H9 (cell line): ENCODE results near the gene NSD1. TPM values are rescaled to one million over a fixed set of nuclear protein-coding genes. Genes with fewer than 3 reads are reported as not detected.

Experiments
- DNase-seq: peaks from one replicate; pipeline ENCODE4 v3.0.0-alpha.2; 2017
- H2AFZ ChIP-seq: one replicate; pipeline ENCODE4 v1.6.1; 2013; ENCODE audit warnings: mild to moderate bottlenecking, low read length, control low read depth, moderate library complexity
- H2AK5ac ChIP-seq: 2 replicates; pipeline ENCODE4 v1.6.1; 2013; ENCODE audit warnings: low read length, control low read depth, mixed read lengths; ENCODE audit not compliant: insufficient read length
- H2BK120ac ChIP-seq: one replicate; pipeline ENCODE4 v1.6.1; 2013; ENCODE audit warnings: low read depth, mild to moderate bottlenecking, low read length, control low read depth, inconsistent platforms; ENCODE audit not compliant: poor library complexity, severe bottlenecking
- H2BK12ac ChIP-seq: 2 replicates; pipeline ENCODE4 v1.6.1; 2013; ENCODE audit warnings: low read length, control low read depth, mixed read lengths, low read depth; ENCODE audit not compliant: insufficient read length
- H2BK15ac ChIP-seq: 2 replicates; pipeline ENCODE4 v1.6.1; 2013; ENCODE audit warnings: low read depth, low read length, control low read depth
- H2BK20ac ChIP-seq: one replicate; pipeline ENCODE4 v1.6.1; 2013; ENCODE audit warnings: low read depth, mild to moderate bottlenecking, low read length, control low read depth, inconsistent platforms; ENCODE audit not compliant: poor library complexity, severe bottlenecking
- H2BK5ac ChIP-seq: 2 replicates; pipeline ENCODE4 v1.6.1; 2013; ENCODE audit warnings: low read length, control low read depth, mixed read lengths; ENCODE audit not compliant: insufficient read length
- H3K14ac ChIP-seq: 2 replicates; pipeline ENCODE4 v1.6.1; 2013; ENCODE audit warnings: low read length, control low read depth; ENCODE audit not compliant: insufficient read depth
- H3K18ac ChIP-seq: 2 replicates; pipeline ENCODE4 v1.6.1; 2013; ENCODE audit warnings: low read depth, mild to moderate bottlenecking, mixed read lengths, low read length, control low read depth; ENCODE audit not compliant: insufficient read length
- H3K23ac ChIP-seq: 2 replicates; pipeline ENCODE4 v1.6.1; 2013; ENCODE audit warnings: low read length, control low read depth, mixed read lengths, low read depth; ENCODE audit not compliant: insufficient read length
- H3K23me2 ChIP-seq: 2 replicates; pipeline ENCODE4 v1.6.1; 2013; ENCODE audit warnings: low read depth, mild to moderate bottlenecking, mixed read lengths, low read length, control low read depth; ENCODE audit not compliant: insufficient read length, poor library complexity, severe bottlenecking
- H3K27ac ChIP-seq: 2 replicates; pipeline ENCODE4 v1.5.1; 2013; ENCODE audit warnings: low read length, control low read depth, mixed read lengths, low read depth; ENCODE audit not compliant: insufficient read length
- H3K27me3 ChIP-seq: 2 replicates; pipeline ENCODE4 v1.6.1; 2013; ENCODE audit warnings: low read length, control low read depth, inconsistent platforms; ENCODE audit not compliant: insufficient read depth
- H3K4ac ChIP-seq: 2 replicates; pipeline ENCODE4 v1.6.1; 2013; ENCODE audit warnings: low read depth, mild to moderate bottlenecking, control low read depth, inconsistent platforms, low read length, moderate library complexity
- H3K4me1 ChIP-seq: 2 replicates; pipeline ENCODE4 v1.6.1; 2013; ENCODE audit warnings: low read length, control low read depth, inconsistent platforms; ENCODE audit not compliant: insufficient read depth
- H3K4me2 ChIP-seq: 2 replicates; pipeline ENCODE4 v1.6.1; 2013; ENCODE audit warnings: low read length, control low read depth, mixed read lengths; ENCODE audit not compliant: insufficient read length, insufficient read depth
- H3K56ac ChIP-seq: 2 replicates; pipeline ENCODE4 v1.6.1; 2013; ENCODE audit warnings: low read depth, mild to moderate bottlenecking, mixed read lengths, low read length, control low read depth; ENCODE audit not compliant: insufficient read length
- H3K79me1 ChIP-seq: 2 replicates; pipeline ENCODE4 v1.6.1; 2013; ENCODE audit warnings: low read depth, mild to moderate bottlenecking, moderate library complexity, low read length, control low read depth, inconsistent platforms; ENCODE audit not compliant: insufficient read depth, poor library complexity, severe bottlenecking
- H3K79me2 ChIP-seq: 2 replicates; pipeline ENCODE4 v1.6.1; 2013; ENCODE audit warnings: low read length, control low read depth, inconsistent platforms; ENCODE audit not compliant: insufficient read depth
- H3K9ac ChIP-seq: 2 replicates; pipeline ENCODE4 v1.6.1; 2013; ENCODE audit warnings: low read length, control low read depth, mixed read lengths; ENCODE audit not compliant: insufficient read length; ENCODE audit errors: extremely low read depth
- H3K9me3 ChIP-seq: one replicate; pipeline ENCODE4 v1.6.1; 2013; ENCODE audit warnings: low read depth, low read length, inconsistent platforms; ENCODE audit not compliant: control insufficient read depth
- H3T11ph ChIP-seq: one replicate; pipeline ENCODE4 v1.6.1; 2013; ENCODE audit warnings: mild to moderate bottlenecking, low read length, control low read depth, inconsistent platforms
- H4K20me1 ChIP-seq: one replicate; pipeline ENCODE4 v1.6.1; 2013; ENCODE audit not compliant: control insufficient read depth, insufficient read length, insufficient read depth
- H4K5ac ChIP-seq: 2 replicates; pipeline ENCODE4 v1.6.1; 2013; ENCODE audit warnings: low read depth, mild to moderate bottlenecking, mixed read lengths, low read length, control low read depth; ENCODE audit not compliant: insufficient read length
- H4K8ac ChIP-seq: replicated peaks from 2 replicates; pipeline ENCODE4 v1.6.1; 2013; ENCODE audit warnings: low read length, control low read depth, mixed read lengths, low read depth; ENCODE audit not compliant: insufficient read length
- H4K91ac ChIP-seq: 2 replicates; pipeline ENCODE4 v1.6.1; 2013; ENCODE audit warnings: low read depth, mild to moderate bottlenecking, moderate library complexity, mixed read lengths, low read length, control low read depth; ENCODE audit not compliant: insufficient read length
- H3K27ac Mint-ChIP-seq, 3 experiments: 2 replicates in 2 of 3; 3 replicates in 1 of 3; pipeline ENCODE4 v1.8.0; 2020 to 2021; ENCODE audit warnings: mixed read lengths in 3 of 3, mild to moderate bottlenecking in 1 of 3, moderate library complexity in 1 of 3
- H3K27me3 Mint-ChIP-seq: 2 replicates; pipeline ENCODE4 v1.8.0; 2021; ENCODE audit warnings: low read depth, mild to moderate bottlenecking, moderate library complexity, mixed read lengths
- H3K36me3 Mint-ChIP-seq, 3 experiments: 2 replicates in 2 of 3; 3 replicates in 1 of 3; pipeline ENCODE4 v1.8.0; 2020 to 2021; ENCODE audit warnings: low read depth in 3 of 3, mixed read lengths in 3 of 3; ENCODE audit not compliant: insufficient read depth in 1 of 3
- H3K4me1 Mint-ChIP-seq, 2 experiments: 2 replicates each; pipeline ENCODE4 v1.8.0; 2020; ENCODE audit warnings: mixed read lengths in 2 of 2
- H3K4me3 Mint-ChIP-seq, 2 experiments: 2 replicates in 1 of 2; 3 replicates in 1 of 2; pipeline ENCODE4 v1.8.0; 2020 to 2021; ENCODE audit warnings: mild to moderate bottlenecking in 2 of 2, mixed read lengths in 2 of 2, moderate library complexity in 1 of 2
- H3K9me3 Mint-ChIP-seq, 2 experiments: 2 replicates in 1 of 2; 3 replicates in 1 of 2; pipeline ENCODE4 v1.8.0; 2020; ENCODE audit warnings: mild to moderate bottlenecking in 2 of 2, mixed read lengths in 2 of 2, moderate library complexity in 1 of 2
- WGBS: extraction: QIAGEN DNeasy Blood & Tissue Kit; methylation state at CpG from one replicate; pipeline ENCODE4 v1.1.7; 2013; ENCODE audit warnings: missing lambda C conversion rate, low lambda C conversion rate, mixed read lengths; ENCODE audit not compliant: insufficient read length; ENCODE audit errors: extremely low coverage; 5-methylcytosine and 5-hydroxymethylcytosine counted together
- total RNA-seq: library from RNA; stranded (reverse); gene quantifications from 2 replicates; pipeline ENCODE4 v1.2.1, GENCODE V29; 2021
- TF ChIP-seq, protein P1 (sequence below): fragments of 200-600 bp; sonication (generic); conservative IDR thresholded peaks from 3 replicates; pipeline ENCODE4 v1.8.0; 2021; ENCODE audit warnings: antibody characterized with exemption, mild to moderate bottlenecking

Gene NSD1
- total RNA-seq, 1 experiment from 2014 or later = 213 TPM

DNA sequence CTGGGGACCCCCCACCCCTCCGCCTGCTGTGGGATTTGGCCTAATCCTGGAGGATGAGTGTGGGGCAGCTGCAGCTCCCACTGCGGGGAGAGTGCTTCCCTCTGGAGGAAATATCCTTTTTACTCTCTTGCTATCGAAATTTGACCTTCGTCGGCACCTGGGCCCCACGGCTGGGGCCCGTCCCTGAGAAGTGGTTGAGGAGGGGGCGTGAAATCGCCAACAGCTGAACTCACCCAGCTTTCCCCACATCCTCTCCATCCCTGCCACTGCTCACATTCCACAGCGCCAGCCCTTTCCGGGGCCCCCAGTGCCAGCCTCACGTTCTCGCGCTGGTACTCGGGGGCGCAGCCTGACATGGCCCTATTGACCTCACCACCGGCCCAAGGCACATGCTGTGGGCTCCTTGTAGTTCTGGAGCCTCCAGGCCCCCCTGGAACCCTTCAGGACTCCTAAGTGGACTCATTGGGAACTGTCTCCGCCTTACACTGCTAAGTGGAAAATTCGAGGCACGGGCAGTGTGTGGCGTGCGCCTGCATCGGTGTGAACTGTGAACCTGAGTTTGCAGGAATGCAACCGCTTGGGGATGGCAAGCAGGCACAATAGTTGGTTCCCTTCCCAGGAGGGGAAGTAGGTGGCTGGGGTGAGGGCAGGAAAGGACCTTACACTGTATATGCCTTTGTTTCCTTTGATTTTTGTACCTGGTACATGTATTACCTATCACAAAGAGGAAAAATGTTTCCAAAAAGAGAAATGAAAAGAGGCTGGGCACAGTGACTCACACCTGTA lies 27.7 kb upstream of the NSD1 start:
- Mint-ChIP-seq H3K4me3 (no peak overlapping the region), H3K27me3 (peaks cover 1% of the 10 kb centered on the region; the same call in 1 of the 2 replicates), H3K27ac (no peak overlapping the region), H3K4me1 (peaks cover 7 to 8% of the 10 kb centered on the region in 2 experiments), H3K36me3 (no peaks in the 10 kb centered on the region), H3K9me3 (no peaks in the 10 kb centered on the region)
- Histone ChIP-seq H2BK120ac (no peak overlapping the region), H4K20me1 (no peaks in the 10 kb centered on the region), H3K9ac (no peak overlapping the region), H3K9me3 (no peaks in the 10 kb centered on the region), H4K8ac (no peak overlapping the region), H3K27ac (no peak overlapping the region), H3K56ac (no peak overlapping the region), H2BK12ac (no peak overlapping the region), H2AK5ac (no peak overlapping the region), H3T11ph (no peak overlapping the region), H3K14ac (no peak overlapping the region), H2BK15ac (no peak overlapping the region), H3K27me3 (no peaks in the 10 kb centered on the region), H3K4ac (no peak overlapping the region), H4K91ac (no peak overlapping the region), H3K23me2 (no peaks in the 10 kb centered on the region), H3K4me1 (no peaks in the 10 kb centered on the region), H3K4me2 (no peak overlapping the region), H3K79me1 (no peaks in the 10 kb centered on the region), H3K79me2 (no peaks in the 10 kb centered on the region), H4K5ac (no peak overlapping the region), H3K23ac (no peak overlapping the region), H2BK20ac (no peak overlapping the region), H2AFZ (no peak overlapping the region), H2BK5ac (no peak overlapping the region), H3K18ac (no peak overlapping the region)
- no peak for DNase-seq
- no CpG with 5 or more reads among the region's 24 CpGs for WGBS
- TF ChIP-seq, protein P1, sequence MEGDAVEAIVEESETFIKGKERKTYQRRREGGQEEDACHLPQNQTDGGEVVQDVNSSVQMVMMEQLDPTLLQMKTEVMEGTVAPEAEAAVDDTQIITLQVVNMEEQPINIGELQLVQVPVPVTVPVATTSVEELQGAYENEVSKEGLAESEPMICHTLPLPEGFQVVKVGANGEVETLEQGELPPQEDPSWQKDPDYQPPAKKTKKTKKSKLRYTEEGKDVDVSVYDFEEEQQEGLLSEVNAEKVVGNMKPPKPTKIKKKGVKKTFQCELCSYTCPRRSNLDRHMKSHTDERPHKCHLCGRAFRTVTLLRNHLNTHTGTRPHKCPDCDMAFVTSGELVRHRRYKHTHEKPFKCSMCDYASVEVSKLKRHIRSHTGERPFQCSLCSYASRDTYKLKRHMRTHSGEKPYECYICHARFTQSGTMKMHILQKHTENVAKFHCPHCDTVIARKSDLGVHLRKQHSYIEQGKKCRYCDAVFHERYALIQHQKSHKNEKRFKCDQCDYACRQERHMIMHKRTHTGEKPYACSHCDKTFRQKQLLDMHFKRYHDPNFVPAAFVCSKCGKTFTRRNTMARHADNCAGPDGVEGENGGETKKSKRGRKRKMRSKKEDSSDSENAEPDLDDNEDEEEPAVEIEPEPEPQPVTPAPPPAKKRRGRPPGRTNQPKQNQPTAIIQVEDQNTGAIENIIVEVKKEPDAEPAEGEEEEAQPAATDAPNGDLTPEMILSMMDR = no peak
